Loucy (cell line): Measurements from ENCODE around the gene TARS2.

Experiments
- H2AFZ ChIP-seq: fragments of 200-600 bp; sonication (generic); 2 replicates; pipeline ENCODE4 v1.6.0; 2016; ENCODE audit warnings: antibody characterized with exemption, mild to moderate bottlenecking, low read length, moderate library complexity
- H3F3A ChIP-seq: fragments of 200-600 bp; 2 replicates; pipeline ENCODE4 v1.6.0; 2016; ENCODE audit warnings: antibody characterized with exemption, low read depth, mild to moderate bottlenecking
- H3K27me3 ChIP-seq: fragments of 200-600 bp; sonication (generic); 2 replicates; pipeline ENCODE4 v1.6.1; 2014; ENCODE audit warnings: low read length, mild to moderate bottlenecking; ENCODE audit not compliant: insufficient read depth, poor library complexity, severe bottlenecking
- H3K36me3 ChIP-seq: fragments of 200-600 bp; sonication (generic); 2 replicates; pipeline ENCODE4 v1.6.1; 2016; ENCODE audit warnings: low read length; ENCODE audit not compliant: insufficient read depth
- H3K4me1 ChIP-seq: fragments of 200-600 bp; sonication (generic); 2 replicates; pipeline ENCODE4 v1.5.1; 2014; ENCODE audit warnings: low read length, mild to moderate bottlenecking; ENCODE audit not compliant: insufficient read depth, poor library complexity, severe bottlenecking
- H3K4me2 ChIP-seq: fragments of 200-600 bp; sonication (generic); 2 replicates; pipeline ENCODE4 v1.6.0; 2014; ENCODE audit warnings: antibody characterized with exemption, low read length, low read depth, mild to moderate bottlenecking; ENCODE audit not compliant: poor library complexity, severe bottlenecking
- H3K4me3 ChIP-seq: fragments of 200-600 bp; sonication (generic); 2 replicates; pipeline ENCODE4 v1.5.1; 2014; ENCODE audit warnings: low read length, mild to moderate bottlenecking, mixed read lengths; ENCODE audit not compliant: poor library complexity, severe bottlenecking
- H3K79me2 ChIP-seq: fragments of 200-600 bp; sonication (generic); 2 replicates; pipeline ENCODE4 v1.6.1; 2014; ENCODE audit warnings: low read length; ENCODE audit not compliant: insufficient read depth
- H3K9ac ChIP-seq: fragments of 200-600 bp; sonication (generic); 2 replicates; pipeline ENCODE4 v1.6.0; 2014; ENCODE audit warnings: mild to moderate bottlenecking, low read depth, low read length, moderate library complexity; ENCODE audit not compliant: poor library complexity, severe bottlenecking
- H3K9me2 ChIP-seq: fragments of 200-600 bp; sonication (generic); replicated peaks from 2 replicates; pipeline ENCODE4 v1.6.1; 2016; ENCODE audit warnings: low read depth, low read length, mixed read lengths
- H3K9me3 ChIP-seq: fragments of 200-600 bp; sonication (generic); 2 replicates; pipeline ENCODE4 v1.6.1; 2014; ENCODE audit warnings: mild to moderate bottlenecking, antibody characterized with exemption, low read length, low read depth; ENCODE audit not compliant: insufficient read depth
- H4K20me1 ChIP-seq: fragments of 200-600 bp; sonication (generic); 2 replicates; pipeline ENCODE4 v1.6.0; 2014; ENCODE audit warnings: antibody characterized with exemption, low read length, mild to moderate bottlenecking; ENCODE audit not compliant: insufficient read depth, poor library complexity, severe bottlenecking
- CTCF ChIP-seq: fragments of 200-600 bp; sonication (generic); conservative IDR thresholded peaks from 2 replicates; pipeline ENCODE4 v1.5.1; 2014; ENCODE audit warnings: mild to moderate bottlenecking, antibody characterized with exemption, low read length
- EZH2phosphoT487 ChIP-seq: fragments of 200-600 bp; IDR thresholded peaks from 2 replicates; pipeline ENCODE4 v1.6.1; 2018; ENCODE audit warnings: antibody characterized with exemption, mild to moderate bottlenecking, moderate library complexity, borderline replicate concordance

The TARS2 gene

GRCh38 chr1:150530491-150531159 lies 43.4 kb downstream of the TARS2 start:
- no peaks in the 10 kb centered on the region for H3K27me3 ChIP-seq
- no peaks in the 10 kb centered on the region for H3K9me3 ChIP-seq
- no peaks in the 10 kb centered on the region for H3K36me3 ChIP-seq
- TF ChIP-seq EZH2phosphoT487 (no peak), CTCF (no peak)
- H3K4me2 ChIP-seq: no peak overlapping the region
- H3K9me2 ChIP-seq: no peaks in the 10 kb centered on the region
- no peaks in the 10 kb centered on the region for H4K20me1 ChIP-seq
- no peaks in the 10 kb centered on the region for H3K4me1 ChIP-seq
- no peak overlapping the region for H3K9ac ChIP-seq
- no peak overlapping the region for H2AFZ ChIP-seq
- H3K79me2 ChIP-seq: no peaks in the 10 kb centered on the region
- no peaks in the 10 kb centered on the region for H3F3A ChIP-seq
- no peak overlapping the region for H3K4me3 ChIP-seq

GRCh38 chr1:150532860-150533259 lies 45.6 kb downstream of the TARS2 start:
- Histone ChIP-seq H3F3A (no peaks in the 10 kb centered on the region), H3K4me1 (no peaks in the 10 kb centered on the region), H3K4me3 (no peak overlapping the region), H3K9ac (no peak overlapping the region), H3K9me2 (no peaks in the 10 kb centered on the region), H3K36me3 (no peaks in the 10 kb centered on the region), H3K27me3 (no peaks in the 10 kb centered on the region), H3K79me2 (no peaks in the 10 kb centered on the region), H2AFZ (0 out of 2 replicates have a peak overlapping the region, but pooled peaks have one; percentile 27), H4K20me1 (no peaks in the 10 kb centered on the region), H3K4me2 (no peak overlapping the region), H3K9me3 (no peaks in the 10 kb centered on the region)
- no peak for TF ChIP-seq EZH2phosphoT487
- no peak for TF ChIP-seq CTCF

GRCh38 chr1:150534002-150534401 lies 46.8 kb downstream of the TARS2 start:
- Histone ChIP-seq H3K9me3 (no peaks in the 10 kb centered on the region), H4K20me1 (no peaks in the 10 kb centered on the region), H3K4me2 (no peak overlapping the region), H3K79me2 (no peaks in the 10 kb centered on the region), H3K4me3 (no peak overlapping the region), H3K4me1 (no peaks in the 10 kb centered on the region), H3K36me3 (no peaks in the 10 kb centered on the region), H3K27me3 (no peaks in the 10 kb centered on the region), H3F3A (no peaks in the 10 kb centered on the region), H3K9me2 (no peaks in the 10 kb centered on the region), H3K9ac (no peak overlapping the region), H2AFZ (no peak overlapping the region)
- TF ChIP-seq CTCF: no peak
